Stimulated activated CD4-positive, alpha-beta T cell treated with anti-CD3 and anti-CD28 coated beads, Interleukin-1b, Interleukin-23, amount 100 ng/mL, for 1 hour (primary cell): Measurements from ENCODE around the gene NR2F1.

Experiments used
- DNase-seq, 2 donors: peaks; one replicate each; pipeline ENCODE4 v3.0.0-alpha.2; 2020; ENCODE audit warnings: low read depth in 2 of 2

Gene NR2F1

DNA sequence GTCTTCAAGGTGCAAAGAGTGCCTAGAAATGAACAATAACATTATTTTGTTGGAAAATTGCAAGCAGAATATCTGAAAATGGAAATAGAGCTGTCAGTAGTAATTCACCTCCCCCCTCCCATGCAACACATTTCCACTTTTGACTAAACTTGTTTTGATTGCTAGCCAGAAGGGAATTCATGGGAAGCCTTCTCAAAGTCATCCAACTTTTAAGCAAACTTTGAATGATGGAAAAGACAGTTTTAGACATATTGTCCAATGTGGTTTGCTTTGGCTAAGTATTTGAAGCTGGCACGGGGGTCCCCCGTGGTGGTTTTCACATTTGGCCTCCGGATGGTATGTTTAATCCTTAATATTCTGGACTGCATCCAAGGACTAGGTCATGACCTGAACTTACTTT is 7.5 kb downstream of the NR2F1 start:
- no peak for DNase-seq

DNA sequence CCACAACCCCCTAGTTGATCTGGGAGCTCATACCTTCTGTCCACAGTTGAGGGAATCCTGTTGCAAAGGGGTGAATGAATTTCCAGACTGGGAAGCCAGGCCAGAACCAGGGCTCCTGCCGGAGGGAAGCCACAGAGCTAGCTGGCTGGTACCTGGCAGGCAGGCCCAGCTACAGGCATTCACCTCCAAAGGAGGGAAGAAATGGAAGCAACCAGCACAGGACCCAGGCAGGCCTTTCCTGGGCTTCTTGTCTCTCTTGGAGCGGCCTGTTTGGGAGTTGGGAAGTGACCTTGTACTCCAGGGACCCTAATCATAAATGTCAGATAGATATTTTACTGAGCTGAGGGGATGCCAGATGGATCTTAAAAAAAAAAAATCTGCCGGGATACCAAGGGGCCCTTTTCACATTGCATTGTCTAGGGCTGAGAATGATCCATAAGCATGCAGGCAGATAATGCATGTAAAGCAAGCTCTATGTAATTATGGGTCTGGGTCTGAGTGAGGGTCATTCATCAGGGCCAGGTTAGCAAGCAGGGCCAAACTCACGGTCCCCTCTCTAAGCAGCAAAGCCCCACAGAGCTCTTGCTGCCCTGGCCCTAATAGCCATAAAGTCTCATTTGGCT is 8.4 kb downstream of the NR2F1 start:
- DNase-seq = no peak

DNA sequence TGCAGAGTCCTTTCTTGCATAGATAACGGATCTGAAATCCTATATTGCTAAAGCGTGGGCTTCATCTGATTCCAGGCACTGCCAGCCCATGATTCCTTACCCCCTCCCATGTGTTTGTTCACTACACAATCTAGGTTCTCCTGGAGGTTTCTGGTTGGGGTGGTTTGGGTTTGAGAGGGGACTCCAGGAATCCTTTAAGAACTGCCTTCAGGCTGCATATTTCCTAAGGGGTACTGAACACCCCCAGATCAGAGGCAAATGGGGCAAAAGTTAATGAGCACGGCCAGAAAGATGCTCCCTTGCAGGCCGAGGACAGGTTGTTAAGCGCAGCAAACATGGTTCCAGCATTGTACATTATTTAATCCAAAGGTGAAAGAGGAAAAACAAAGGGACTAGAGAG is 9.9 kb downstream of the NR2F1 start:
- DNase-seq = no peak

DNA sequence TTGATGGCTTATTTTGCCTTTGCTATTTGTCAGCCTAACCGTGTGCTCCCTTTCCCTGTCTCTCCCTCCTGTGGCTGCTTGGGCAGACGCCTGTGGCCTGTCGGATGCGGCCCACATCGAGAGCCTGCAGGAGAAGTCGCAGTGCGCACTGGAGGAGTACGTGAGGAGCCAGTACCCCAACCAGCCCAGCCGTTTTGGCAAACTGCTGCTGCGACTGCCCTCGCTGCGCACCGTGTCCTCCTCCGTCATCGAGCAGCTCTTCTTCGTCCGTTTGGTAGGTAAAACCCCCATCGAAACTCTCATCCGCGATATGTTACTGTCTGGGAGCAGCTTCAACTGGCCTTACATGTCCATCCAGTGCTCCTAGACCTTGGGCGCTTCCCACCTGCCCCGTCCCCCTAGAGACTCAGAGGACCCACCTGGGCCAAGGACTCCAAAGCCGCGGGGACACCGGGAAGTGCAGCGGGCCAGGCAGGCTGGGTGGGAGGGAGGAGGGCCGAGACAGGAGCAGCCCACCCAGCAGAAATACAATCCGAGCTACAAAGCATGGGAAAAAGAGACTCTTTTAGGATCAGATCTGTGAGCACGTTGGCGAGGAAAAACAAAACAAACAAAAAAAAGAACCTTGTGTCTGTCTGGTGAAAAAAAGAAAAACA is 10.6 kb downstream of the NR2F1 start:
- DNase-seq = no peak

DNA sequence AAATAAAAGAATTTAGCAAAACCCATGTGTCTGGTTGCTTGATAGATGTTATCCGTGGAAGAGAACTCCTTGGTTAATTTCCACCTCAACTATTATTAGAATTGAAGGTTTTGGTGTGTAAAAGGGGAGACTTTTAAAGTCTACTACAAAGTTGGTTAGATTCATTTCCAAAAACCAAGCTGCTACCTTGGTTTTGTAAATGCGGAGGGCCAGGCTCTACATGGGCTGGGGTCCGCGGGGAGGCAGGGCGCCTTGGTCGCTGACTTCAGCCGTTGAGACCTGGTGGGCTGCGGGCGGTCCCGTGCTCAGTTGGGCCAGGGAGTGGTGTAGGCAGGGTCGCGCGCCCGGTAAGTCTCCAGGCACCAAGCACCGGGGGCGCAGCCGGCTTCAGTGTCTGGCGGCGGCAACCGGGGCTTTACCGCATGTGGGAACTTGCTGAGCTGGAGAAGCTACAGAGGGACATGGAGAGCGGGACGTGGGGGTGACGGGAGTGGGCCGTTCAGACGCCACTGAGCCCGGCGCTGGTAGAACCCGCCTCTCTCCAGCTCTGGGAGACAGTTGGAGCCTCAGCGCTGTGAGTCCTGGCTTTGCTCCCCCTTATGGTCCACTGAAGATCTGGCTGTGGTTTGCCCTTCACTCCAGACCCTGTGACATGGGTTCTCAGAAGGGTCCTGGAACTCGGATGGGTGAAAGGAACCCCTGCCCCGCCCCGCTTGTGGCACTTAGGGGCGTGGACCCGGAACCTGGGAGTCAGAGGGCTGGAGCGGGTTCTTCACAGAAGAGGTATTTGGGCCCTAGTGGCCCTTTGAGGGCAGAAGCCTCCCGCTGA is 11.8 kb downstream of the NR2F1 start:
- DNase-seq = no peak

DNA sequence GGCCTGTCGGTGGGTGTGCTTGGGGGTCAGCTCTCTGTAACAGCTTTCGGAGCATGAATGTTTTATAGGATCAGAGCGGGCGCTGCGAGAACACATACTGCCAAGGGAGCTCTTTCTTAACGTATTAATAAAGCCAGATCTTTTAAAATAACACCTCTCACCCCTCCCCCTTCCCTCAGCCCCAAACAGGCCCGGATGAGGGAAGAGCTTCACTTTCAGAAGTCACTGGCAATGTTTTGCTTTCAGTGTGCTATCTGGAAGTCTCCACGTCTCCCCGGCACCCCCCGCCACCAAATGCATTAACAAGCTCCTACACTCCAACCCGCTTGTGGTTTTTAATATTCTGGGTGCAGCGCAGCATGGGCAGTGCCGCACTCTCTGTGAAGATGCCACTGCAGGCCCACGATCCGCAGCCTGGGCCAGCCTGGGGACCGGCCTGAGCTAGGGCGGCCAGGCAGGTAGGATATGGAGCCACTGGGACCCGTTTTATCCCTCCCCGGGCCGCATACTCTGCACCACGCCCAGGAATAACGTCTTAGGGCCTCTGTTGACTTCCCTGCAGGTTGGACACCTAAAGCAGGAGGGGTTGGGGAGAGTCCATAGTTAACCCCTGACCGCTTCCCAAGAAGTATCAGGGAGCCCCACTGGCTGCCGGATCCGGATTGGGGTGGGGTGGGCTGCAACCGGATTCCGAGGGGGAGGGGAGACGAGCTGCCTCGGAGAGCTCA is 12.6 kb downstream of the NR2F1 start:
- DNase-seq = no peak

DNA sequence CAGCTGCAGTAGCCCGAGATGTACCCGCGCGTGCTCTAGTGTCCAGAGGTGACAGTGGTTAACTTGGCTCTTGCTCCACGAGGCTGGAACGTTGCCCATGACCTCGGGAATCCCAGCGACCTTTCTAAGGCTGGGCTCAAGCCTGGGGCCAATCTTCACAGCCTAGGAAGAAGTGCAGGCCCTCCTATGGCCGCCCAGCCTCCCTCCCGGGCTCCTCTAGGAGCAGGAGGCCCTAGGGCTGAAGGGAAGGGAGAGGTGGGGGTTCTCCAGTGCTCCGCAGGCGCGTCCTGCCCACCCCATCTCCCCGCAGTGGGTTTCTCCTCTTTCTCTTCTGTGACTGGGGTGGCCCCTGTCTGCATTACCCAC is 13.3 kb downstream of the NR2F1 start:
- no peak for DNase-seq

DNA sequence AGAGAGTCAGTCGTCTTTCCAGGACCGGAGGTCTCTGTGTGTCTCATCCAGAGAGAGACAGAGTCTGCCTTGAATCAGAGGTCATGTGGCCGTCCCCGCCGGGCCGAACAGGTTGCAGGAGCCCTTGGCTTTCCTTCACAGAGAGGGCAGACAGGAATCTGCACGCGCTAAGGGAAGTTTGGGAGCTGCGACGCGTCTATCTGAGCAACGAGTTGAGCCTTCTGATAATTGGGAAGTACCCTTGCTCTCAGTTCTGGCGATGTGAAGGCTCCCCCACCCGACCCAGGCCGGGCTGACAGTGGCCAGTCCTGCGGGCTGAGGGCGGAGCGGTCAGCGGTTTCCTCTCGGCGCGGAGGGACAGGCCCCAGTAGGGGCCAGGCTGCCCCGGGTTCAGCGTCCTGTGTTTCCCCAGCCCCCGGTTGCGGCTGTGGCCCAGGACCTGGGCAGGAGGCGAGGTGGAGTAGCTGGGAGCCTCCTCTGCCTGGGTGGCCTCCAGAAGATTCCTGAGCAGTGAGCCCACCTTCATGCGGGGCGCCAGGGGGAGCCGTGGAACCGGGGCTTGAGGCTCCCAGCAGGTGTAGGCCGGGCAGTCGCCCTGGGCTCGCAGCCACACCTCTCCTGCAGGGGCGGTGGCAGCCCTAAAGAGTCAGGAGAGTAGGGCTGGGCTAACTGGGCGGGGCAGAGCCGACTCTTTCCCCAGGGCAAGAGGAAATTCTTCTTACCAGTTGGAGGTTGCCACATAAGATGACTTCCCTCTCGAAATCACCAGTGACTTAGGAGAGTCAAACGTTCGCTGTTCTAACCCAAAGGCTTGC is 13.9 kb downstream of the NR2F1 start:
- no peak for DNase-seq

DNA sequence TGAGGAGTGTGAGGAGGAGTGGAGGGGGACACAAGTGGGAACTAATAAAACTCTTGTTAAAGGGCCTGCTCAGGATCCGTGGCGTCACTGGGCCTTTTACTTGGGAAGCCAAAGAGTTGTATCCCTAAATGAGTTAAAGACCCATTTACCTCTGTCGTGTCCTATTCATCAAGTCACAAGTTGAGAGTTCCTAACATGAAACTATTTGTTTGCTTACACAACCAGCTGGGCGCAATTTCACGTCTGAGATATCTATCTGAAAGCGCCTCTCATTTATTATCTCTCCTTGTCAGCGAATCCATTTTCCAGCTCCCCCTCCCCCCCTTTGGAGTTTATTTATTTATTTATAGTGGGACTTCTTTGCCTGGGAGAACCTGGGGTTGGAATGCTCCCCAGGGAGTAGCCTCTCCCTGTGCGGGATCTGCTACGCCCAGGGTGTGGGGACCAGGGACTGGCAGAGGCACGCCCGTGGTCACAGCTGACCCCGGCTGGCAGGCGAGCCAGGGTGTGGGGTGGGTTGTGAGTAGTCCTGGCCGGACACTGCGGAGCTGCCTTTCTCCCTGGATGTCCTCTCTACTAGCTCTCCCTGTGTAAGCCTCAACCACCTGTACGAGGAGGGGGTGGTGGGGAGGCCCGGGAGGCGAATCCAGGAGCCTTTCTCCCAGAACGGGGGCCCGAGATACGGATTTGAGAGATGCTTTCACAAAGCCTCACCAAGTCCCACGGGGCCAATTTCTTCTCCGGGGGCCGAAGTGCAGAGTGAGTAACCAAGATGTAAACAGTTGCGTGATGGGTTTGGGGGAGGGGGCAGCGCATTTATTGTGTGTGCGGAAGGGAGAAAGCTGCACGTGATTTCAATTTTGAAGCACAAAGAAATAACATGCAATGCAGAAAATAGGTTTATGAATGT is 15.3 kb downstream of the NR2F1 start:
- DNase-seq = no peak

DNA sequence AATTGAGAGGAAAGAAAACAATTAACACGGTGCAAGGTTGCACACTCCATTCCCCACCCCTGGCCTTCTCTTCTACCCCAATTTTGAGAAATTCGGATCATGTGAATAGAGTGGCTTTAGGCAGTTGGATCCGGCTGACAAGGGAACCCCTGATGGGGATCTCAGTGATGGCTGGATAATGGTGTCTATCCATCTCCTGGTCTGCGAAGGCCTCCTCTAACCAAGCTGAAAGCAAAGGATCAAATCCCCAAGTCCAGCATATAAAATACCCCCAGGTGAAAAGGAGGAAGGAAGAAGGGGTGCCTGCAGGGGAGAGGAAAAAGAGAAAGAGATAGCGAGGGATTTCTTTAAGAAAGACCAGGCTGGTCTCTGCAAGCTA is 16.0 kb downstream of the NR2F1 start:
- DNase-seq = no peak

DNA sequence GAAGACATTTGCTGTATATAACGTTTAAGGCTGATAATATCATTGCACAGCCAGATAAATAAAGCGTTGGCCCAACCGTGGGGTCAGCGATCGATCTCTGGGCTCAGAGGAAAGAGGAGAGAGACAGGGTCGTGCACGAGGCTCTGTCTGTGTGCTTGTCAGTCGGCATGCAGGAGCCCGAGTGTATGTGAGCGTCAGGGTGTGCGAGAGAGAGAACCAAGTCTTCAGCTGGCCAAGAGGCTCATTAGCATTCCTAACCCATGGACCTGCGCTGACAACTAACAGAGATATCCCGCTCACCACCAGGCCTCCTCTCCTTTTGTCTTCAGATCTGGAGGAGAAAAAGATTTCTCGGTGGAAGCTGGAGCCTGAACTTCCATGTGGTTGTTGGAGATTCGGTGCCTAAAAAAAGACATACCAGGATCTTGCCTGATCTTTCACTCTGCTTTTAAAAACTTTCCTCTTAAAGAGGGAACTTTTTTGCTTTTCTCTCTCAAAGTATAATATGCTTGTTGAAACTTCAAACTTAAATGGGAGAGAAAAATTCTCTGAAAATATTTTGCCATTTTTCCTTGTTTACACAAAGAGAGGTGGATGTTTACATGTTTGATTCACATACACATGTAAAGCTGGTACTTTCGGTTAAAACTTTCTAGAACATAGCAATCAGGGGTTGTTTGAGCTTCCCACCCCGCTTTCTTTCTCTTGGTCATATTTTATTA is 16.5 kb downstream of the NR2F1 start:
- DNase-seq = no peak

DNA sequence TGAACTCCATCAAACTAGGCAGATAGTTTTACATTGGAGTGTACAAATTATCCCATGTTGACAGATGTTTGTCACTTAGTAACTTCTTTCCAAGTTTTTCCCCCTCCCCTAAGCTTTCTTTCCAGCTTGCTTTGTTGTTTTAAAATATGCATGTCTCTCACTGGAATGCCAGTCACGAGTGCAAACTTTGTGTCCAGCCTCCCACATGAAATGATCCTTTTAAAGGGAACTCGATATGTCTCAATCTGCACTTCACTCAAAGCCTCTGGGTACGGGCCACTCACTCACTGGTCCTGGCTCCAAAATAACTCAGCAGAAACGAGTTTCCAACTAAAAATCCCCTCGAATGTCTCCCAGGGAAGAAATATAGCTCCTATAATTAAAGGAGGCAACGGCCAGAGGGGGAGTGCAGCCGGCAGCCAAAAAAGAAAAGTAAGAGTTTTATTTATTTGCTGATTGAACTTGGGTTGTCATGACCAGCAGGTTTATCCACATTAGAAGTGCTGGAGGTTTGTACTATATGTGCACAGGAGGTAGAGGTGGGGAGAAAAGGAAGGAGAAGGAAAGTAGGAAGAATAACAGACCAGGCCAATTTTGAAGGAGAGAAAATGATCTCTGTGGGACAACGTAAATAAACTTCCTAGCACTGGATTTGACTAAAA is 17.5 kb downstream of the NR2F1 start:
- DNase-seq = no peak

DNA sequence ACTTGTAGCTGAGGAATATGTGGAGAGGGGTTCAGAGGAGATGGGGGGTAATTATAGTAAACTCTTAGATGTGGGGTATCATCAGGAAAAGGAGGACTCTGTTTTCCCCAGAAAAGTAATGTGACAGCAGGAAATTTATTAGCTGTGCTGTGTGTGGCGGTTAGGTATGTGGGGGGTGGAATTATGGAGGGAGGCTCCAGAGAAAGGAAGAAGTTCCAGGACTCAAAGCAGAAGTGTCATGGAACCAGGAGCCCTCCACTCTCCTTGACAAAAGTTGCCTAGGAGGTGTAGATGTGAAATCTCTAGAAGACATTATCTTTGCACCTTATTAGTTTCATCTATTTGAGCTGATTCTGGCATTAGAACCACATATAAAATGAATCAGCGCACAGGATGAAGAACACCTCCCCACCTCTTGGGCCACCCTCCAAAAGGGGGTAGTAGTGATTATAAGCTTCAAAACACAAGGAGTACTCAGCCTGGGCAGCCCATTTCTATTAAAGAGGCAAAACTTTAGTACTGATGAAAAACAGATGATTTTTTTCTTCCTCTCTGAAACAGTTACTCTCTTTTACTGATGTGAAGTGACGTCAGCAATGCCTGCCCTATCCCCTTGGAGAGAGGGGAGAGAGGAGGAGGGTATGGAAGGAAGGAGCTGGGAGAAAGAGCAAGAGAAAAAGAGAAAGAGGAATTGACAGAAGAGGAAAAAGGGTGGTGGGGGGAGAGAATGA is 18.2 kb downstream of the NR2F1 start:
- DNase-seq = no peak

DNA sequence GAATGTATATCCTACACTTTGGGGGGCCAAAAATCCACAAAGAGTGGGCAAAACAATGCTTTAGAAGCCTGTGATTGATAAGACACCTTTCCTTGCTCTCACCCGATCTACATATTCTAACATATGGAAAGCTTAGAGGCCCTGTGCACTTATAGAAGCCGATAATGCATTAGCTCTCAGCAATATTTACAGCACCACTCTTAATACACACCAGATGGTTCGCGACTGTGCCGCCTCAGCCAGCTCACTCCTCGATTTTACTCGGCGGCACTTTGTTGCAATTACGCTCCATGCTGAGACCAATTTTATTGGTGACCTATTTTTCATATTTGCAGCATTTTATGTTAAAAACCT is 18.8 kb downstream of the NR2F1 start:
- DNase-seq = no peak

DNA sequence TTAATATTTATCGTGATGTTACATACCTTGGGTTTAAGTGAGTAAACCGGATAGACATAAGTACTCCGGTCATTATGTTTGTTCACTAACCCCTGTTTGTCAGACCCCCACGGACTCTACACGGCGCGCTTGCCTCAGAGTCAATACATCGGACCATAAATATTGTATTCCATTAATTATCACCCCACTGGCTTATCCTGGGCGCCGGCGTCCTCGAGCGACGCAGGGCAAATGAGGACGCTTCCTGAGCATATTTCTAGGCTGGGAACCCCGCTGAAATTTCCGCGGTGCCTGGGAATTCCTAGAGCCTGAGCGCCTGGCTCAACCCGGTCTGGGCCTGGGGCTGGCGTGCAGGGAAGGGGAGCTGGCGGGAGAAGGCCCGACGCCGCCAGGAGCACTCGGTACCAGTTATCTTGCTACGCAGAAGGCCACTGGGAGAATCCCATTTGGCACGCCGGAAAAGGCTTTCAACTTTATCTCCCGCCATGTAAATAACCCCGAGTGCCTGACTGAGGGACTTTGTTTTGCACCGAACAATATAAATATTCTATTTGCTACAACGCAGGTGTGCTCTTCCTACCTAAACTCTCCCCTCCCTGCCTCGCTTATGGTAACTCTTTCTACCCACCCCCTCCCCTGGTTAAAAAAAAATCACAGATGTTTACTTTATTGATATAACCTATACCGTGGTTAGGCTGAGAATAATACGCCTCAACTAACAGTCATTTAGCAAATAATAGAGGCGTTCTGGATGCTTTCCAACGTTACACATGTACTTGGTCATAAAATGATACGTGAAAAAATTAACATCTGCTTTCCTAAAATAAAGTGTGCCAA is 19.4 kb downstream of the NR2F1 start:
- DNase-seq = no peak

DNA sequence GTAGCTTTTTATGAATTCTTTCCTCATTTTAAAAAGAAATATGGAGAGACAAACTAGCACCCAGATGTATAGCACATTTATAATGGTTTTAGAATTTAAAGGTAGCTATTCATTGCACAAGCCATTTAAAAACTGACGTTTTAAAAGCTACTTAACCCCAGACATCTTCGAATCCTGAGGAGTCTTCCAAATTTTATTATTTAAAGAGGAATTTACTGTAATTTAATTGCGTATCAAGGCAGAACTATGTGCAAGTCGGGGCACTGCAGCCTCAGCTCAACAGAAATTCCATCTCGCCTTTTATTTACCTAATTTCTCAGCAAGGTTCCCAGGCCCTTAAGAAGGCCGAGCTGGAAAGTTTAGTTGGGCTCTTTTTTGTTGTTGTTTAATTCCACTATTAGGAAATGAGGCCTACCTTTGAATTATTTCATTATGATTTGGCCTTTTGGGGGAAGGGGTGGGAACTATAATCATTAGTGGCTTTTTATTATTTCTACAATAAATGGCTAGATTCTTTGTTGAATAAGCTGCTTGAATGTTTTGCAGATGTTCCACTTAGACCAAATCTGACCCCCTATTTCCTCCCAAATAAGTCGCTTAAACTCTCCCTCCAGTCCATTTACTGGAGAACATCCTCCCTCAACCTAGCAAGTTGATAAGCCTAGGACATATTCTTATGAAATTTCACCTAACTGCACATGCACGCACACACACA is 20.2 kb downstream of the NR2F1 start:
- no peak for DNase-seq
